GM18951 (cell line): ENCODE data around the gene TNS3.

Experiments used
- POLR2A ChIP-seq: IDR thresholded peaks from 4 replicates; pipeline ENCODE4 v1.6.1; 2011; ENCODE audit warnings: mild to moderate bottlenecking; ENCODE audit not compliant: insufficient read length, insufficient read depth; ENCODE audit errors: extremely low read depth
- in situ Hi-C: fragments of 300-500 bp; cut with MboI; formaldehyde crosslinking; loops from one replicate; pipeline ENCODE4 v1.12.0; 2022; ENCODE audit warnings: low sequenced_read_pairs, mixed read lengths, inconsistent platforms; ENCODE audit not compliant: unreplicated experiment

The TNS3 gene

GRCh38 chr7:47581438-47581803 lies 490 bp downstream of the TNS3 start:
- TF ChIP-seq POLR2A, result no peak
- in situ Hi-C loops, result no loop called here

DNA sequence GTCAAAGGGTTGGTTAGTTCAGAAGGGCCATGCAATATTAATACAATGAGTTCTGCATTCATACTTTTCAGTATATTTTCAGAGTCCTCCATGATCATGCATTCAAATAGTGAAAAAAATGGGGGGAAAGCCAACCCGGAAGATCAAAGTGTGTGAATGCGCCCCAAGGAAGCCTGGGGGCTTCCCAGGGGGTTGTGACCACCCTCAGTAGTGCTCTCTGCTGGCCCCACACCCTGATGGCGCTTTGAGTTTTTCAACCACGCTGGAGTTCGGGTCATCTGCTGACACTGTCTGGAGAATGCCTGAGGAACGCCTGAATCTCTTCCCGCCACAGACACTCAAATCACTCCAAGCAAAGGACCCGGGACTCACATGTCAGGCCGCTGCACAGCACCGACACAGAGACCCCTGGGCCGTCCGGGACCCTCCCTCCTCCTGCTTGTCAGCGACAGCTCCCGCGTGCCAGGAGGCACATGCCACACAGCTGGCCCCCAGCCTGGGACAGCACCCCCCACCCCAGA lies 1.0 kb downstream of the TNS3 start:
- in situ Hi-C loops, result no loop called here
- TF ChIP-seq POLR2A, result no peak

DNA sequence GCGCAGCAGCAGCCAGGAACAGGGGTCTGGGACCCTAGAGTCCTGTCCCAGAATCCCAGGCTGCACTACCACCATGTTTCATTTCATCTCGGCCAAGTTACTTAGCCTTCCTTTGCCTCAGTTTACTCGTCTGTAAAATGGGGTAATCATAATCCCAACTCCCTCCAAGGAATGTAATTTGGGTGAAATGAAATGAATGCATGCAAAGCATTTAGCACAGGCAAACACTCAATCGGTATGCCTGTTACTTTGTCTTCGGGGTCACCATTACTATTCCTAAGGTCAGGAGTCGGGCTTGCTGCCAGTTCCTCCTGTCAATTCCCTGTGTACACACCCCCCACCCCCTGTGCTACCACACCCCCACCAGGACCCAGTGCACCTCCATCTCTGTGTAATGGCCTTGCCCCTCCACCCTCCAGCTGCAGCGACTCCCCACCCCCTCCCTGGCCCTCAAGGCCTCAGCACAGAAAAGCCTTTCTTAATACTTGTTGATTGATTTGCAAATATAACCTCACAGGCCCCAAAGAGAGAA lies 1.7 kb downstream of the TNS3 start:
- in situ Hi-C loops, result no loop called here
- TF ChIP-seq POLR2A, result no peak

GRCh38 chr7:47579458-47579857 lies 2.5 kb downstream of the TNS3 start:
- no peak for TF ChIP-seq POLR2A

GRCh38 chr7:47578579-47579270 lies 3.2 kb downstream of the TNS3 start:
- TF ChIP-seq POLR2A, result no peak
- in situ Hi-C loops, result no loop called here

More at GRCh38 chr7:47579458-47579857, 2.5 kb downstream of the TNS3 start:
- in situ Hi-C loops, result no loop called here

DNA sequence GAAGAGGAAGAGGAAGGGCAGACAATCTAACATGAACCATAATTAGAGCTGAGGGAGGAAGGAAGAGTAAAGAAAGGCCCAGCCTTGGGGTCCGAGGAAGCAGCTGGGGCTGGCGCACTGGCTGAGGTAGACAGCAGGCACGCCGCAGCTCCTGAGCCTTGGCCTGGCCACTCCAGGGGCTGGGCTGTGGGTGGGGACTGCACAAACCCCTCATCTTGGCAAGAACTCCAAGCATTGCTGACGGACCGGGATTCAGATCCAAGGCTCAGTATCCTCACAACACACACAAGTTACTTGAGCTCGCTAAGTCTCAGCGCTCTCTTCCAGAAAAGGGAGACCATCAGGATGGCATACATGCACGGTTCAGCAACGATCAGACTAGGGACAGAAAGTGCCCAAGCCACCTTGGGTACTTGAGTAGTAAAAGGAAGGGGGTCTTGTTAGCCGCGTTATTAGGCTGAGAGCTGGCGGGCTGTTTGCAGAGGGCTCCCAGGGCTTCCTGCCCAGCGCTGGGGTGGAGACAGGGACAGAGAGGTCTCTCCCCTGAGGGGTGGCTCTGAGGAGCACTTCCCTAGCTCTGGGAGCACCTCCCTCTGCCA lies 4.5 kb downstream of the TNS3 start:
- TF ChIP-seq POLR2A, result no peak
- in situ Hi-C loops, result no loop called here

GRCh38 chr7:47576866-47577306 lies 5.0 kb downstream of the TNS3 start:
- no peak for TF ChIP-seq POLR2A
- in situ Hi-C loops, result no loop called here

GRCh38 chr7:47576031-47576865 lies 5.7 kb downstream of the TNS3 start:
- in situ Hi-C loops, result no loop called here
- TF ChIP-seq POLR2A, result no peak

GRCh38 chr7:47574482-47575329 lies 7.2 kb downstream of the TNS3 start:
- TF ChIP-seq POLR2A, result no peak
- in situ Hi-C loops, result no loop called here

GRCh38 chr7:47573758-47574481 lies 8.0 kb downstream of the TNS3 start:
- no peak for TF ChIP-seq POLR2A
- in situ Hi-C loops, result no loop called here

DNA sequence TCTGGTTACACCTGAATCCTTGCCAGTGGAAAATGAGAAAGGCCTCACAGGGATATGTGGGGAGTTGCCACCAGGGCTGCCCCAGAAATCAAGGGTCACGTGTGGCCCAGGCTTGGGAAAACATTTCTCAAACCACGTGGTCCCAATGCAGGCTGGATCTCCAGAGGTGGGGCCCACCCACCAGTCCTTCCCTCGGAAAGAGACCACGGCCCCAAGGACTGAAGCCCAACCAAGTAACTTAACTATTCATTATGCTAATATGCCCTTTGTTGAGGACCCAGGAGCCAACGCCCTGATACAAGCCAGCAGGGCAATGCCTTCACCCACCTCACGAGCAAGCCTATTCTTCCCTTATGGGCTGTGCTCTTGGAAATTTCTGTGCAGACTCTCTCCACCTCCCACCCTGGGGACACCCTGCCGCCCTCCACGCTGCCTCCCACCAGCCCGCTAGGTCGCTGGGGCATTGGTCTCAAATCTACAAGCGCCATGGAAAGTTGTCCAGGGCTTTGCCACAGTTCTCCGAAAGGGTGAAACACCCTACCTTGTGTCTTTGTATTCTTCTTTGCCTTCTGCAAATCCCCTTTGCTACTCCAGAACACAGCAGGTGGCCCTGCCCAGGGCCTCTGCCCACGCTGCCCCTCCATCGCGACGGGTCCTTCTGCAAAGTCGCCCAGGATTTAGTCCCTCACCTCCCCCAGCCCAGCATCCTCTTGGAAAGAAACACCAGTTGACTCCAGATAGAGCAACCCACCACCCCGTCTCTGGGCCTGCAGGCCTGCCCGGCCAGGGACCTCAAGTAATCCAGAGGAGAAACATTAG lies 8.8 kb downstream of the TNS3 start:
- TF ChIP-seq POLR2A, result no peak
- in situ Hi-C loops, result no loop called here
